Kidney (tissue), 14 donors: ENCODE data around the gene PEAR1. TPM values are rescaled to one million over a fixed set of nuclear protein-coding genes. Genes with fewer than 3 reads are reported as not detected.
"Not testable (repeated sequence)": the region's sequence is repeated elsewhere in the genome, so short reads cannot be mapped to it uniquely, and the experiment has no call there.

Source experiments
- DNase-seq, 5 donors: peaks; one replicate each; pipeline ENCODE4 v3.0.0-alpha.2; 2013 to 2020
- FAIRE-seq: peaks from 2 replicates; lab custom pipeline; 2012; peaks lifted over from hg19 to GRCh38; lab: Jason Lieb, UNC
- H3K27ac ChIP-seq, 2 donors: one replicate each; pipeline ENCODE4 v1.7.0; 2013; ENCODE audit warnings: low read depth in 2 of 2, low read length in 2 of 2, inconsistent platforms in 1 of 2
- H3K27me3 ChIP-seq: one replicate; pipeline ENCODE4 v1.7.1; 2013; ENCODE audit warnings: low read length, inconsistent platforms; ENCODE audit not compliant: control insufficient read depth, insufficient read depth
- H3K36me3 ChIP-seq, 3 donors: one replicate each; pipeline versions ENCODE4 v1.7.0 to v1.7.1; 2013; ENCODE audit warnings: low read length in 3 of 3, control low read depth in 1 of 3, inconsistent platforms in 1 of 3; ENCODE audit not compliant: insufficient read depth in 3 of 3, control insufficient read depth in 2 of 3
- H3K4me1 ChIP-seq, 3 donors: one replicate each; pipeline versions ENCODE4 v1.7.0 to v1.7.1; 2013; ENCODE audit warnings: low read length in 3 of 3, inconsistent platforms in 1 of 3, low read depth in 1 of 3; ENCODE audit not compliant: control insufficient read depth in 2 of 3, insufficient read depth in 2 of 3
- H3K4me3 ChIP-seq, 3 donors: one replicate each; pipeline versions ENCODE4 v1.7.0 to v1.8.1; 2013; ENCODE audit warnings: low read length in 3 of 3, control low read depth in 1 of 3, inconsistent platforms in 1 of 3
- H3K9ac ChIP-seq, 3 donors: one replicate each; pipeline versions ENCODE4 v1.7.0 to v1.7.1; 2013; ENCODE audit warnings: low read length in 3 of 3, control low read depth in 1 of 3, inconsistent platforms in 1 of 3
- H3K9me3 ChIP-seq, 3 donors: one replicate each; pipeline versions ENCODE4 v1.7.0 to v1.7.1; 2013; ENCODE audit warnings: low read length in 3 of 3, control low read depth in 1 of 3, inconsistent platforms in 1 of 3; ENCODE audit not compliant: control insufficient read depth in 2 of 3, insufficient read depth in 1 of 3
- CTCF ChIP-seq: IDR thresholded peaks from 3 replicates; pipeline ENCODE4 v1.5.1; 2012; ENCODE audit warnings: mild to moderate bottlenecking, moderate library complexity, borderline replicate concordance; ENCODE audit not compliant: insufficient read depth; ENCODE audit errors: extremely low read depth
- intact Hi-C: fragments of 100-400 bp; cut with DNase I; formaldehyde crosslinking; loops from one replicate; pipeline ENCODE4 v1.11.1; 2022
- polyA plus RNA-seq: library from polyadenylated mRNA; stranded (reverse); fragments of 350-450 nt; fragmentation: Illumina TruSeq; extraction: RNeasy Lipid Tissue Mini Kit (QIAGEN cat#74804); gene quantifications from one replicate; pipeline ENCODE4 v1.2.3, GENCODE V29; 2014; ENCODE audit warnings: low read depth, low replicate concordance; ENCODE audit not compliant: insufficient read depth
- total RNA-seq: library from RNA; stranded (reverse); fragmentation: NEBNext Ultra II Directional; extraction: Animal tissue kit (Norgen Biotek cat#: 25700); gene quantifications from one replicate; pipeline ENCODE4 v1.2.1, GENCODE V29; 2021
- donor health status: control.
- donor health status: control.
- donor health status: control.
- donor health status: control.
- donor health status: control.
- donor health status: DM: yes; HTN: yes; CAD: no.
- donor health status: Normal renal cell carcinoma (clear cell type).

PEAR1 gene
- total and polyA plus RNA-seq, 2 donors from 2014 or later, result 4.5 to 17.2 TPM

- intact Hi-C loops, result no loop called here
- Histone ChIP-seq H3K36me3 (no peaks in the 10 kb centered on the region), H3K4me1 (peaks cover 0 to 4% (median 0%) of the 10 kb centered on the region in 3 donors), H3K4me3 (no peak overlapping the region), H3K9me3 (no peaks in the 10 kb centered on the region), H3K9ac (no peak overlapping the region), H3K27ac (no peak overlapping the region), H3K27me3 (peaks cover 45% of the 10 kb centered on the region)
- no peak for TF ChIP-seq CTCF
- FAIRE-seq, result no peak
- peak in 1 of 5 donors; percentile 43 for DNase-seq
Measured at GRCh38 chr1:156925154-156926010, 31.9 kb downstream of the PEAR1 start.

- Histone ChIP-seq H3K36me3 (no peaks in the 10 kb centered on the region), H3K9me3 (no peaks in the 10 kb centered on the region), H3K9ac (no peak overlapping the region), H3K27me3 (peaks cover 41% of the 10 kb centered on the region), H3K4me1 (peaks cover 0 to 2% (median 0%) of the 10 kb centered on the region in 3 donors), H3K27ac (no peak overlapping the region), H3K4me3 (no peak overlapping the region)
- intact Hi-C loops, result no loop called here
- no peak for TF ChIP-seq CTCF
- FAIRE-seq (no peak), DNase-seq (peak in 3 of 5 donors; percentile 41 to 76 (median 54))
Measured at GRCh38 chr1:156926175-156926574, 32.7 kb downstream of the PEAR1 start.

GRCh38 chr1:156926695-156927094 is 33.2 kb downstream of the PEAR1 start:
- H3K27ac ChIP-seq, FAIRE-seq, H3K9me3 ChIP-seq, H3K36me3 ChIP-seq, H3K4me1 ChIP-seq, H3K9ac ChIP-seq, H3K4me3 ChIP-seq, intact Hi-C loops: not testable (repeated sequence)
- peak in 1 of 5 donors; percentile 16 for DNase-seq
- H3K27me3 ChIP-seq, result peaks cover 37% of the 10 kb centered on the region

GRCh38 chr1:156927215-156928042 is 33.9 kb downstream of the PEAR1 start:
- no peak for FAIRE-seq
- DNase-seq, result peak; percentile 85 to 91 (median 88)
- peak; percentile 57 for TF ChIP-seq CTCF
- Histone ChIP-seq H3K27ac (no peak overlapping the region), H3K27me3 (peaks cover 30% of the 10 kb centered on the region), H3K4me3 (no peak overlapping the region), H3K4me1 (peaks cover 0 to 2% (median 0%) of the 10 kb centered on the region in 3 donors), H3K9me3 (no peaks in the 10 kb centered on the region), H3K36me3 (no peaks in the 10 kb centered on the region), H3K9ac (no peak overlapping the region)
- intact Hi-C loops, result no loop called here
